ENCODE measurements around the gene PDK3. TPM values are rescaled to one million over a fixed set of nuclear protein-coding genes. Genes with fewer than 3 reads are reported as not detected.

PDK3 gene
- total RNA-seq, 1 experiment from 2014 or later: 9.6 TPM

- ATAC-seq (no peak), DNase-seq (ENCODE audit: low read depth, low spot score) (no peak)
- H3K27me3 ChIP-seq (ENCODE audit: insufficient read depth, low read length): no peaks in the 10 kb centered on the region
- POLR2A ChIA-PET: no interaction called here
- H3K27ac ChIP-seq (ENCODE audit: low read depth, low read length): no peak overlapping the region
- no peaks in the 10 kb centered on the region for H3K9me2 ChIP-seq (ENCODE audit: insufficient read depth)
- H3K79me2 ChIP-seq (ENCODE audit: insufficient read depth, low read length): no peaks in the 10 kb centered on the region
- H4K20me1 ChIP-seq (ENCODE audit: insufficient read depth): no peaks in the 10 kb centered on the region
- peaks cover 2 to 7% of the 10 kb centered on the region in 2 experiments; a peak in 2 of 4 replicates for H3K4me1 ChIP-seq (ENCODE audit: control insufficient read depth in 1 of 2, insufficient read depth in 2 of 2, low read length in 2 of 2)
- peak overlapping the region; percentile 58 for H3K9ac ChIP-seq (ENCODE audit: low read length)
- RAD21 ChIA-PET (ENCODE audit: low non-redundant PET in 1 of 2, low total read pairs in 2 of 2, uncharacterized antibody in 2 of 2, unreplicated experiment in 2 of 2): no interaction called here
- no peaks in the 10 kb centered on the region for H3K36me3 ChIP-seq (ENCODE audit: control insufficient read depth in 1 of 2, insufficient read depth in 2 of 2, low read length in 2 of 2)
- H3K4me3 ChIP-seq (replicated peaks in 1 of 2; ENCODE audit: low read depth in 1 of 2, low read length in 2 of 2): peak overlapping the region; percentile 51 to 64
- no peak for TF ChIP-seq POLR2A (IDR thresholded peaks at IDR 0.05; ENCODE audit: borderline replicate concordance, extremely low read depth, insufficient read depth, insufficient read length)
- no peaks in the 10 kb centered on the region for H3K9me3 ChIP-seq (ENCODE audit: control insufficient read depth in 1 of 2, insufficient read depth in 1 of 2, low read depth in 1 of 2, low read length in 2 of 2)
- H2AFZ ChIP-seq (ENCODE audit: low read depth, low read length, poor library complexity, severe bottlenecking): no peak overlapping the region
- CTCF ChIA-PET: no interaction called here
- intact Hi-C loops (cut with micrococcal nuclease): no loop called here
- peak overlapping the region; percentile 79 for H3K4me2 ChIP-seq (ENCODE audit: low read length)
- no TSS peak for BruUV-seq (replicated peaks)
Measured at GRCh38 chrX:24464498-24464835, 619 bp upstream of the PDK3 start.

GRCh38 chrX:24465532-24465865, 413 bp downstream of the PDK3 start:
- peak overlapping the region; percentile 32; the same call in 1 of the 2 replicates for H3K27ac ChIP-seq (ENCODE audit: low read depth, low read length)
- POLR2A ChIA-PET: no interaction called here
- intact Hi-C loops (cut with micrococcal nuclease): no loop called here

More at GRCh38 chrX:24465532-24465865, 413 bp downstream of the PDK3 start:
- no TSS peak for BruUV-seq (replicated peaks)
- DNase-seq (ENCODE audit: low read depth, low spot score) (no peak), ATAC-seq (no peak)
- no peaks in the 10 kb centered on the region for H3K36me3 ChIP-seq (ENCODE audit: control insufficient read depth in 1 of 2, insufficient read depth in 2 of 2, low read length in 2 of 2)
- H3K9me2 ChIP-seq (ENCODE audit: insufficient read depth): no peaks in the 10 kb centered on the region
- H4K20me1 ChIP-seq (ENCODE audit: insufficient read depth): no peaks in the 10 kb centered on the region
- no peak for TF ChIP-seq REST (IDR thresholded peaks at IDR 0.05; ENCODE audit: low read depth)
- TF ChIP-seq, protein P1, sequence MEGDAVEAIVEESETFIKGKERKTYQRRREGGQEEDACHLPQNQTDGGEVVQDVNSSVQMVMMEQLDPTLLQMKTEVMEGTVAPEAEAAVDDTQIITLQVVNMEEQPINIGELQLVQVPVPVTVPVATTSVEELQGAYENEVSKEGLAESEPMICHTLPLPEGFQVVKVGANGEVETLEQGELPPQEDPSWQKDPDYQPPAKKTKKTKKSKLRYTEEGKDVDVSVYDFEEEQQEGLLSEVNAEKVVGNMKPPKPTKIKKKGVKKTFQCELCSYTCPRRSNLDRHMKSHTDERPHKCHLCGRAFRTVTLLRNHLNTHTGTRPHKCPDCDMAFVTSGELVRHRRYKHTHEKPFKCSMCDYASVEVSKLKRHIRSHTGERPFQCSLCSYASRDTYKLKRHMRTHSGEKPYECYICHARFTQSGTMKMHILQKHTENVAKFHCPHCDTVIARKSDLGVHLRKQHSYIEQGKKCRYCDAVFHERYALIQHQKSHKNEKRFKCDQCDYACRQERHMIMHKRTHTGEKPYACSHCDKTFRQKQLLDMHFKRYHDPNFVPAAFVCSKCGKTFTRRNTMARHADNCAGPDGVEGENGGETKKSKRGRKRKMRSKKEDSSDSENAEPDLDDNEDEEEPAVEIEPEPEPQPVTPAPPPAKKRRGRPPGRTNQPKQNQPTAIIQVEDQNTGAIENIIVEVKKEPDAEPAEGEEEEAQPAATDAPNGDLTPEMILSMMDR (IDR thresholded peaks at IDR 0.05 in 2 of 3, conservative IDR thresholded peaks at IDR 0.05 in 1 of 3; ENCODE audit: borderline replicate concordance in 1 of 3, insufficient read depth in 1 of 3, low read depth in 2 of 3, low read length in 2 of 3): no peak
- no peak for TF ChIP-seq CBX3 (IDR thresholded peaks at IDR 0.05; ENCODE audit: low read depth)
- TF ChIP-seq ZFX (IDR thresholded peaks at IDR 0.05): no peak
- no peak for TF ChIP-seq EGR1 (IDR thresholded peaks at IDR 0.05; ENCODE audit: low read depth)
- TF ChIP-seq ELF1 (IDR thresholded peaks at IDR 0.05; ENCODE audit: borderline replicate concordance, low read depth): no peak
- TF ChIP-seq SRF (IDR thresholded peaks at IDR 0.05; ENCODE audit: low read depth): no peak
- TF ChIP-seq SP1 (IDR thresholded peaks at IDR 0.05; ENCODE audit: low read depth): no peak
- H3K4me1 ChIP-seq (ENCODE audit: control insufficient read depth in 1 of 2, insufficient read depth in 2 of 2, low read length in 2 of 2): peaks cover 2 to 7% of the 10 kb centered on the region in 2 experiments; a peak in 2 of 4 replicates
- H3K9me3 ChIP-seq (ENCODE audit: control insufficient read depth in 1 of 2, insufficient read depth in 1 of 2, low read depth in 1 of 2, low read length in 2 of 2): no peaks in the 10 kb centered on the region
- H3K9ac ChIP-seq (ENCODE audit: low read length): peak overlapping the region; percentile 57
- H3K4me3 ChIP-seq (replicated peaks in 1 of 2; ENCODE audit: low read depth in 1 of 2, low read length in 2 of 2): peak overlapping the region; percentile 52 to 64
- ChIA-PET RAD21 (ENCODE audit: low non-redundant PET in 1 of 2, low total read pairs in 2 of 2, uncharacterized antibody in 2 of 2, unreplicated experiment in 2 of 2) (no interaction called here), CTCF (interaction anchor here (0.8 kb wide), 1 partner anchor 16 kb away, joined by 3 read pairs; no protein-coding TSS in a partner anchor)
- H3K27me3 ChIP-seq (ENCODE audit: insufficient read depth, low read length): no peaks in the 10 kb centered on the region
- H2AFZ ChIP-seq (ENCODE audit: low read depth, low read length, poor library complexity, severe bottlenecking): no peak overlapping the region
- no peaks in the 10 kb centered on the region for H3K79me2 ChIP-seq (ENCODE audit: insufficient read depth, low read length)
- peak overlapping the region; percentile 79 for H3K4me2 ChIP-seq (ENCODE audit: low read length)

Data from HCT116 (cell line).